ENCODE results near the gene GAS2L3. TPM values are rescaled to one million over a fixed set of nuclear protein-coding genes. Genes with fewer than 3 reads are reported as not detected.

GAS2L3 gene
- total and polyA plus RNA-seq, 2 of the 13 experiments (the other 11 are each of a cell fraction or from before 2014, with no cell fraction given): 7.0 to 20.8 TPM

- TF ChIP-seq ZNF503 (CRISPR knock-in tag; IDR thresholded peaks at IDR 0.05): no peak
- no peak for TF ChIP-seq DR1 (CRISPR knock-in tag; IDR thresholded peaks at IDR 0.05)
- TF ChIP-seq SMC3 (IDR thresholded peaks at IDR 0.05; ENCODE audit: low read length): no peak
- no peak for TF ChIP-seq SMAD3 (CRISPR knock-in tag; IDR thresholded peaks at IDR 0.05)
- TF ChIP-seq ZNF280D (CRISPR knock-in tag; IDR thresholded peaks at IDR 0.05): no peak
- TF ChIP-seq ZNF331 (CRISPR knock-in tag; IDR thresholded peaks at IDR 0.05): 0 out of 2 replicates have a peak, but pooled peaks have one; percentile 12
- TF ChIP-seq TOPORS (CRISPR knock-in tag; IDR thresholded peaks at IDR 0.05): no peak
- TF ChIP-seq RERE (CRISPR knock-in tag; IDR thresholded peaks at IDR 0.05; ENCODE audit: low read depth): no peak
- TF ChIP-seq GATAD2A (CRISPR knock-in tag; IDR thresholded peaks at IDR 0.05): peak; percentile 77
- no peak for TF ChIP-seq HMG20B (CRISPR knock-in tag; conservative IDR thresholded peaks at IDR 0.05)
- TF ChIP-seq ZSCAN31 (CRISPR knock-in tag; IDR thresholded peaks at IDR 0.05; ENCODE audit: low read depth): no peak
- TF ChIP-seq SPEN (CRISPR knock-in tag; IDR thresholded peaks at IDR 0.05; ENCODE audit: low read depth): no peak
- TF ChIP-seq FOXO1 (CRISPR knock-in tag; IDR thresholded peaks at IDR 0.05): no peak
- peak; percentile 58 for TF ChIP-seq FOXA3 (CRISPR knock-in tag; IDR thresholded peaks at IDR 0.05)
- TF ChIP-seq FOSL2 (CRISPR knock-in tag; IDR thresholded peaks at IDR 0.05): no peak
- no peak for TF ChIP-seq FOXO4 (CRISPR knock-in tag; conservative IDR thresholded peaks at IDR 0.05)
- no peak for TF ChIP-seq IRF9 (CRISPR knock-in tag; IDR thresholded peaks at IDR 0.05; ENCODE audit: borderline replicate concordance)
- no peak for TF ChIP-seq TSC22D2 (CRISPR knock-in tag; IDR thresholded peaks at IDR 0.05; ENCODE audit: borderline replicate concordance)
- TF ChIP-seq PHF21A (CRISPR knock-in tag; IDR thresholded peaks at IDR 0.05): 0 out of 2 replicates have a peak, but pooled peaks have one; percentile 33
Observed at GRCh38 chr12:100555722-100556121, 17.8 kb upstream of the GAS2L3 start (continued).
